Subcutaneous adipose tissue (tissue), 4 donors: Measurements from ENCODE around the gene MCM5. TPM values are rescaled to one million over a fixed set of nuclear protein-coding genes. Genes with fewer than 3 reads are reported as not detected.

Experiments used
- total RNA-seq, 4 donors: library from RNA; depleted of rRNA; stranded (reverse); fragments of >200 nt; gene quantifications; one replicate each; pipeline ENCODE4 v1.1.0, GENCODE V29; 2016
- TF ChIP-seq, protein P1 (sequence below): fragments of 450-650 bp; IDR thresholded peaks from one replicate; pipeline ENCODE4 v1.5.1; 2016; ENCODE audit warnings: low read depth, mild to moderate bottlenecking, control low read depth, antibody characterized with exemption, moderate library complexity

MCM5 gene
- total RNA-seq, 4 donors from 2014 or later = 9.6 to 25.7 (median 17.3) TPM

DNA sequence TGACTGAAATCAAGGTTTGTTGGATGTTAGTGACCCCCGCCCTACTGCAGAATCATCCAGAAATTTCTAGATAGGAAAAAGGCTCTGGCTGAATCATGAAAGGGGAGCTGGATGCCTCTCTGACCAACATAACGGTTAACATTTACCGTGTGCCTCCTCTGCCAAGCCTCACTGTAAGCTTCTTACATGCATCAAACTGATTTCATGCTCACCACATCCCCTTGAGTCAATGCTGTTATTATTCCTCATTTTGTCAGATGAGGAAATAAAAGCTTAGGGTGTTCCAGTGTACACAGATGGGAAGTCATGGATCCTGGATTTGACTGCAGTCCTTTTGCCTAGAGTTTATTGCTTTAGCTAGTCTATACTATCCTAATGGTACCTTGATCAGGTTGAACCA, 24.9 kb upstream of the MCM5 start:
- TF ChIP-seq, protein P1, sequence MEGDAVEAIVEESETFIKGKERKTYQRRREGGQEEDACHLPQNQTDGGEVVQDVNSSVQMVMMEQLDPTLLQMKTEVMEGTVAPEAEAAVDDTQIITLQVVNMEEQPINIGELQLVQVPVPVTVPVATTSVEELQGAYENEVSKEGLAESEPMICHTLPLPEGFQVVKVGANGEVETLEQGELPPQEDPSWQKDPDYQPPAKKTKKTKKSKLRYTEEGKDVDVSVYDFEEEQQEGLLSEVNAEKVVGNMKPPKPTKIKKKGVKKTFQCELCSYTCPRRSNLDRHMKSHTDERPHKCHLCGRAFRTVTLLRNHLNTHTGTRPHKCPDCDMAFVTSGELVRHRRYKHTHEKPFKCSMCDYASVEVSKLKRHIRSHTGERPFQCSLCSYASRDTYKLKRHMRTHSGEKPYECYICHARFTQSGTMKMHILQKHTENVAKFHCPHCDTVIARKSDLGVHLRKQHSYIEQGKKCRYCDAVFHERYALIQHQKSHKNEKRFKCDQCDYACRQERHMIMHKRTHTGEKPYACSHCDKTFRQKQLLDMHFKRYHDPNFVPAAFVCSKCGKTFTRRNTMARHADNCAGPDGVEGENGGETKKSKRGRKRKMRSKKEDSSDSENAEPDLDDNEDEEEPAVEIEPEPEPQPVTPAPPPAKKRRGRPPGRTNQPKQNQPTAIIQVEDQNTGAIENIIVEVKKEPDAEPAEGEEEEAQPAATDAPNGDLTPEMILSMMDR = no peak

DNA sequence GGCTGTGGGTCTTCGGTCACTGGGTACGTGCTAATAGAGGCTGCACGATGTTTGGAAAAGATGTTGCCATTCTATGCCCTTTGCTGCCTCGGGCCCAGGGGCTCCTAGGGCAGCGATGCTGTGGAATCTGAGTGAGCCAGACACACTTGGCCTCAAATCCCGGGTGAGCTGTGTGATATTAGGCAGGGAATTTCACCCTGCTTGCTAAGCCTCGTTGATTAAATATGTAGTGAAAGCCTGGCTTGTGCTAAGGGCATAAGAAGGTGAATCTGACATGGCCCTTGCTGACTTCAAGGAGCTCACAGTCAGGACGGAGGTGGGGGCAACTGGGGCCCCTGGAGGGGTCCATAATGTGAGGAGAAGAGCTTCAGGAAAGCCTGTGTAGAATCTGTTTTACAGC, 24.4 kb upstream of the MCM5 start:
- TF ChIP-seq, protein P1 = no peak

DNA sequence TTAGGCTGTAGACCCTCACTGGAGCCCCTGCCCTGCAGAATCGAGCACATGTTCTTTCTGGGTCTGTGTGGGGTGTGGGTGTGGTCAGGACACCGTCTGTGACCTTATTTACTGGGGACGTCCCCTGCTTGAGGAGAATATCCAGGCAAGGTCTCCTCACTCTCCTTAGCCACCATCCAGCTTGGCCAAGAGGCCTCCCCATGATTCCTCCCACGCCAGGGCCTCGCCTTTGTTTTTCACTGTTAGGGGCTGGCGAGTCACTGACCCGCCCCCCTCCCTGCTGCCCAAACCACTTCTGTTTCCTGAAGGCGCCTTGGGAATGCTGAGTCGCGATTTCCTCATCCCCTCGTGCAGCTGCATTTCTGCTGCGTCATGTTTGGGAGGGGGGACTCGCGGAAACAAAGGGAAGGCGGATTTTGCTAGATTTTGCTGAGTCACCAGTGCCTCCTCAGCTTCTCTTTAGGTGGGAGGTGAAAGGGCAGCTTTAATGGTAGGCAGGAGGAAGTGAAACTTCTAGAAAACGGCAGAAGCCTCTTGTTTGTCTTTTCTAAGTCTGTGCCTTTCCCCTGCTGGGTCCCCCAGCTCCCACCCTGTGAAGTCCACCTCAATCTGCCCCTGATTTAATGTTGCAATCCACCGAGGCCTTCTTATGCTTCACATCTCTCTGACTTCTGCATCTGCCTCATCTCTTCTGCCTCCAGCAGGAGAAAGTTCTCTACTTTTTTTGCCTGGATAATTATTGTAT, 23.0 kb upstream of the MCM5 start:
- TF ChIP-seq, protein P1 = no peak

DNA sequence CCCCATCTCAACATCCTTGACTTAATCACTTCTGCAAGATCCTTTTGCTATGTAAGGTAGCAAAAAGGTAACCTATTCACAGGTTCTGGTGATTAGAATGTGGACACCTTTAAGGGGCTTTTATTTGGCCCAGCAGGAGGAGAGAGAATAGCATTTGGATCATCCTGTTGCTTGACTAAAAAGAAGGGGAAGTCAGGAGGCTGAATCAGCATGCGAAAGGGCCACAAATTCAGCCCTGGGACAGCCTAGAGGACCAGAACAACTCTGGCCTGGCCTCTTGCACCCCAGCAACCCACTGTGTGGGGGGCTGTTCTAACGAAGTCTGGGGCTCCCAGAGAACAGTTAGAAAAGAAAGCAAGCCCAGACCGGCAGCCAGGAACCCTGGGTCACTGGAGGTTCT, 22.2 kb upstream of the MCM5 start:
- TF ChIP-seq, protein P1 = no peak

DNA sequence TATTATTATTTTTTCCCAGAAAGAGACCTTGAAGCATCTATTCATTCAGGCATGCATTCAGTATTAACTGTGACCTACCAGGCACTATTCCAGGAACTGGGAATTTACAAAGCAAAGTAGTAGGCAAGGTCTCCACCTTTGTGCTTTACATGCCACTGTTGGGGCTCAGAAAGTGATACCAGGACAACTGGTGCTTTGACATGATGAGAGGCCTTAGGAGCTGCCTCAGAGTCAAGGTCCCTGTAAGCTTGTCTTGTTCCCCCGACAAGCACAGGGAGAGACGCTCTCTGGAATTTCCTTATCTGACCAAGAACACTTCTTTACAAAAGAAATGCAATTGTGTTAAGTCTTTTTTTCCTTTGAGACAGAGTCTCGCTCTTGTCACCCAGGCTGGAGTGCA, 21.3 kb upstream of the MCM5 start:
- TF ChIP-seq, protein P1 = no peak

DNA sequence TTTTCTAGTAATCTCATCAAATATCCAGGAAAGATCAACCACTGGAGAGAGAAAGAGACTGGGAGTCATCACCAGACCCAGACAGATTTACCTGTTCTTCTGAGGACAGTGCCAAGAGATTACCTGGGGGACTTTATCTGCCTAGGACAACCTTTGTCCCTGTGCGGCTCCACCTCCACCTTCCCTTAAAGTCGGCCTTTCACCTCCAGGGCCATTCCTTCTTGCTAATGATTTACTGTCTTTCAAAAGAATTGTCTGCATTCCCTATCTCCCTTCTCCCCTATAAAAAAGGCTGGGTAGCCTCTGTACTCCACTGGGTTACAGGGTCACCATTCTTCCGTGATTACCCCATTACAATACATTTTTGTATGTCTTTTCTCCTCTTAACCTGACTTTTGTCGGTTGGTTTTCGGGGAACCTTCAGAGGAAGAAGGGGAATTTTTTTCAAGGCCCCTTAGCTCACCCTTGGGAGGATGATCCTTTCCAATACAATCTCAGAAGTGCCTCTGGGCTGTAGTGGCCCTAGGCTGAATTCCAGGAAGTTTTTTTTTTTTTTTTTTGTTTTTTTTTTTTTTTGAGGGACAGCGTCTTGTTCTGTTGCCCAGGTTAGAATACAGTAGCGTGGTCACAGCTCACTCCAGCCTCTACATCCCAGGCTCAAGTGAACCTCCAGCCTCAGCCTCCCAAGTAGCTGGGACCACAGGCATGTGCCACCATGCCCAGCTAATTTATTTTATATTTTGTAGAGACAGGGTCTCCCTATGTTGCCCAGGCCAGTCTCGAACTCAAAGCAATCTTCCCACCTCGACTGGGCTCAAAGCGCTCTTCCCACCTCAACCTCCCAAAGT, 20.6 kb upstream of the MCM5 start:
- TF ChIP-seq, protein P1 = no peak

DNA sequence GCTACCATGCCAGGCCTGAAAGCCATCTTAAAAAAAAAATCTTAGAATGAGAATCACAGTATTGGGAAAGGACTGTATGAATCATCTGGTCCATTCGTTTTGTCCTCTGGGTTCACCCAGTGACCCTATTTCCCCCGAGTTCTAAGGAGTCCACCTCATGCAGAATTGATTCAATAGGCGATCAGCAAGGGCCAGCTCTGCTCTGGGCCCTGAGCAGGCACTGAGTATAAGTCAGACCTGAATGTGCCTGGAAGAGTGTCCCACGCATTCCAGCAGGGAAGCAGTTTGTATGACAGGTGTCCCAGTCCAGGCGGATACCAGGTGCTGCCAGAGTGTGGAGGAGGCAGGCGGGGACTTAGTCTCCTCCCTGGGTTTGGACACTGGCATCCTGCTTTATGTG, 19.9 kb upstream of the MCM5 start:
- TF ChIP-seq, protein P1 = no peak
